ENCODE measurements around the gene PDE3A. TPM values are rescaled to one million over a fixed set of nuclear protein-coding genes. Genes with fewer than 3 reads are reported as not detected.

The PDE3A gene
- total RNA-seq, 3 donors from 2014 or later, result 7.0 to 11.5 (median 9.4) TPM

- H3K4me1 ChIP-seq, result no peaks in the 10 kb centered on the region
- no peak overlapping the region for H3K27ac ChIP-seq
- no peak for DNase-seq (ENCODE audit: low spot score in 2 of 2)
- no peaks in the 10 kb centered on the region for H3K27me3 ChIP-seq
- H3K9me3 ChIP-seq, result no peaks in the 10 kb centered on the region
- no peaks in the 10 kb centered on the region for H3K36me3 ChIP-seq
- intact Hi-C loops (cut with DNase I; ENCODE audit: low total_unique reads), result no loop called here
- TF ChIP-seq POLR2A (IDR thresholded peaks at IDR 0.05), result no peak
- TF ChIP-seq POLR2AphosphoS5 (IDR thresholded peaks at IDR 0.05), result no peak
- no peak for TF ChIP-seq CTCF (IDR thresholded peaks at IDR 0.05)
- H3K4me3 ChIP-seq, result no peak overlapping the region
Measured at GRCh38 chr12:20458011-20458410, 89.7 kb downstream of the PDE3A start.

- Histone ChIP-seq H3K4me1 (no peaks in the 10 kb centered on the region), H3K27me3 (no peaks in the 10 kb centered on the region), H3K9me3 (no peaks in the 10 kb centered on the region), H3K36me3 (no peaks in the 10 kb centered on the region), H3K27ac (no peak overlapping the region), H3K4me3 (no peak overlapping the region)
- intact Hi-C loops (cut with DNase I; ENCODE audit: low total_unique reads), result no loop called here
- TF ChIP-seq POLR2A (IDR thresholded peaks at IDR 0.05) (no peak), POLR2AphosphoS5 (IDR thresholded peaks at IDR 0.05) (no peak), CTCF (IDR thresholded peaks at IDR 0.05) (no peak)
- DNase-seq (ENCODE audit: low spot score in 2 of 2), result no peak
Measured at GRCh38 chr12:20459920-20460319, 91.6 kb downstream of the PDE3A start.

GRCh38 chr12:20460956-20461355 is 92.6 kb downstream of the PDE3A start:
- intact Hi-C loops (cut with DNase I; ENCODE audit: low total_unique reads), result no loop called here
- no peak overlapping the region for H3K27ac ChIP-seq

GRCh38 chr12:20463913-20464524 is 95.7 kb downstream of the PDE3A start:
- Histone ChIP-seq H3K36me3 (no peaks in the 10 kb centered on the region), H3K27ac (no peak overlapping the region), H3K27me3 (no peaks in the 10 kb centered on the region), H3K9me3 (no peaks in the 10 kb centered on the region), H3K4me3 (no peak overlapping the region), H3K4me1 (no peaks in the 10 kb centered on the region)
- intact Hi-C loops (cut with DNase I; ENCODE audit: low total_unique reads), result no loop called here
- DNase-seq (ENCODE audit: low spot score in 2 of 2), result no peak
- TF ChIP-seq POLR2A (IDR thresholded peaks at IDR 0.05) (no peak), POLR2AphosphoS5 (IDR thresholded peaks at IDR 0.05) (no peak), CTCF (IDR thresholded peaks at IDR 0.05) (peak in 1 of 3 donors; percentile 40)

More at GRCh38 chr12:20460956-20461355, 92.6 kb downstream of the PDE3A start:
- no peaks in the 10 kb centered on the region for H3K27me3 ChIP-seq
- TF ChIP-seq POLR2AphosphoS5 (IDR thresholded peaks at IDR 0.05) (no peak), CTCF (IDR thresholded peaks at IDR 0.05) (no peak), POLR2A (IDR thresholded peaks at IDR 0.05) (no peak)
- no peak overlapping the region for H3K4me3 ChIP-seq
- no peak for DNase-seq (ENCODE audit: low spot score in 2 of 2)
- H3K36me3 ChIP-seq, result no peaks in the 10 kb centered on the region
- H3K4me1 ChIP-seq, result no peaks in the 10 kb centered on the region
- no peaks in the 10 kb centered on the region for H3K9me3 ChIP-seq

GRCh38 chr12:20469300-20469699 is 101.0 kb downstream of the PDE3A start:
- Histone ChIP-seq H3K27ac (no peak overlapping the region), H3K27me3 (no peaks in the 10 kb centered on the region), H3K4me1 (no peaks in the 10 kb centered on the region), H3K4me3 (no peak overlapping the region), H3K36me3 (no peaks in the 10 kb centered on the region), H3K9me3 (no peaks in the 10 kb centered on the region)
- no peak for DNase-seq (ENCODE audit: low spot score in 2 of 2)
- intact Hi-C loops (cut with DNase I; ENCODE audit: low total_unique reads), result no loop called here
- TF ChIP-seq POLR2A (IDR thresholded peaks at IDR 0.05) (no peak), POLR2AphosphoS5 (IDR thresholded peaks at IDR 0.05) (no peak), CTCF (IDR thresholded peaks at IDR 0.05) (no peak)

All from breast epithelium (tissue), 4 donors.